Kidney epithelial cell (primary cell): ENCODE data around the gene ZNF423. TPM values are rescaled to one million over a fixed set of nuclear protein-coding genes. Genes with fewer than 3 reads are reported as not detected.

Source experiments
- DNase-seq: peaks from one replicate; pipeline ENCODE4 v3.0.0-alpha.2; 2010; ENCODE audit warnings: low read depth
- H3K27me3 ChIP-seq: 2 replicates; pipeline ENCODE4 v1.6.0; 2011; ENCODE audit warnings: low read length; ENCODE audit not compliant: control insufficient read depth, insufficient read depth
- H3K36me3 ChIP-seq: 2 replicates; pipeline ENCODE4 v1.5.1; 2011; ENCODE audit warnings: low read length; ENCODE audit not compliant: control insufficient read depth, insufficient read depth
- H3K4me3 ChIP-seq: 2 replicates; pipeline ENCODE4 v1.5.1; 2011; ENCODE audit warnings: low read depth, mild to moderate bottlenecking, control low read depth, low read length
- total RNA-seq: library from RNA; depleted of rRNA; stranded (reverse); fragments of >200 nt; gene quantifications from 2 replicates; pipeline ENCODE4 v1.2.3, GENCODE V29; 2015
- TF ChIP-seq, protein P1 (sequence below): IDR thresholded peaks from 2 replicates; pipeline ENCODE4 v1.5.1; 2011; ENCODE audit warnings: mild to moderate bottlenecking, moderate library complexity, low read length, control low read depth, inconsistent platforms; ENCODE audit not compliant: insufficient read depth, poor library complexity, severe bottlenecking

The ZNF423 gene
- total RNA-seq, 1 donor from 2014 or later: 3.6 TPM

- no peak for DNase-seq
- TF ChIP-seq, protein P1, sequence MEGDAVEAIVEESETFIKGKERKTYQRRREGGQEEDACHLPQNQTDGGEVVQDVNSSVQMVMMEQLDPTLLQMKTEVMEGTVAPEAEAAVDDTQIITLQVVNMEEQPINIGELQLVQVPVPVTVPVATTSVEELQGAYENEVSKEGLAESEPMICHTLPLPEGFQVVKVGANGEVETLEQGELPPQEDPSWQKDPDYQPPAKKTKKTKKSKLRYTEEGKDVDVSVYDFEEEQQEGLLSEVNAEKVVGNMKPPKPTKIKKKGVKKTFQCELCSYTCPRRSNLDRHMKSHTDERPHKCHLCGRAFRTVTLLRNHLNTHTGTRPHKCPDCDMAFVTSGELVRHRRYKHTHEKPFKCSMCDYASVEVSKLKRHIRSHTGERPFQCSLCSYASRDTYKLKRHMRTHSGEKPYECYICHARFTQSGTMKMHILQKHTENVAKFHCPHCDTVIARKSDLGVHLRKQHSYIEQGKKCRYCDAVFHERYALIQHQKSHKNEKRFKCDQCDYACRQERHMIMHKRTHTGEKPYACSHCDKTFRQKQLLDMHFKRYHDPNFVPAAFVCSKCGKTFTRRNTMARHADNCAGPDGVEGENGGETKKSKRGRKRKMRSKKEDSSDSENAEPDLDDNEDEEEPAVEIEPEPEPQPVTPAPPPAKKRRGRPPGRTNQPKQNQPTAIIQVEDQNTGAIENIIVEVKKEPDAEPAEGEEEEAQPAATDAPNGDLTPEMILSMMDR: no peak
- no peak overlapping the region for H3K4me3 ChIP-seq
- no peaks in the 10 kb centered on the region for H3K36me3 ChIP-seq
- H3K27me3 ChIP-seq: peaks cover 2% of the 10 kb centered on the region
These were observed 383.3 kb downstream of the ZNF423 start for GRCh38 chr16:49472598-49472997.

GRCh38 chr16:49471038-49471727, 384.7 kb downstream of the ZNF423 start:
- Histone ChIP-seq H3K27me3 (peaks cover 2% of the 10 kb centered on the region), H3K36me3 (no peaks in the 10 kb centered on the region), H3K4me3 (no peak overlapping the region)
- DNase-seq: no peak
- TF ChIP-seq, protein P1: no peak

DNA sequence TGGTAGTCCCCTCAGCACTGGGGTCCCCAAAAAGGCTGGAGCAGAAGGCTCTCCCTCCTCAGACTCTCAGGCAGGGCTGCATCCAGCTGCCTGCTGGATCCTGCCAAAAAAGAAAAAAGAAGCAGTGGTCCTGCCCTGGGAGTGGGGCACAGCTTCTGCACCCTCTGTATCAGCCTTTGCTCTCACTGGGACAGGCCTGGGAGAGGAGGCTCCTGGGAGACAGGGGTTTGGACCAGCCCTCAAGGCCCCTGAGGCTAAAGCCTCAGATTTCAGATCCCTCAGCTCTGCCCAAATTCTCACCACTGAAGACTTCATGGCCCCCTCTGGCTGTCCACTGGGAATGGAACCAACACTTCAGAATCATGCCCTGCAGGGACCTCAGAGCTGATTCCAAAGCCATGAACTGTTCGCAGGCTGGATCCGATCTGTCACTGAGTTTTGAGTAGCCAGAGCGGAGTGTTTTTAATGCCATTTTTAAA, 385.4 kb downstream of the ZNF423 start:
- Histone ChIP-seq H3K36me3 (no peaks in the 10 kb centered on the region), H3K4me3 (no peak overlapping the region), H3K27me3 (peaks cover 2% of the 10 kb centered on the region)
- DNase-seq: no peak
- TF ChIP-seq, protein P1: no peak

GRCh38 chr16:49469930-49470451, 385.9 kb downstream of the ZNF423 start:
- no peak for DNase-seq
- no peaks in the 10 kb centered on the region for H3K36me3 ChIP-seq
- no peak overlapping the region for H3K4me3 ChIP-seq
- peaks cover 5% of the 10 kb centered on the region for H3K27me3 ChIP-seq
- TF ChIP-seq, protein P1: no peak

DNA sequence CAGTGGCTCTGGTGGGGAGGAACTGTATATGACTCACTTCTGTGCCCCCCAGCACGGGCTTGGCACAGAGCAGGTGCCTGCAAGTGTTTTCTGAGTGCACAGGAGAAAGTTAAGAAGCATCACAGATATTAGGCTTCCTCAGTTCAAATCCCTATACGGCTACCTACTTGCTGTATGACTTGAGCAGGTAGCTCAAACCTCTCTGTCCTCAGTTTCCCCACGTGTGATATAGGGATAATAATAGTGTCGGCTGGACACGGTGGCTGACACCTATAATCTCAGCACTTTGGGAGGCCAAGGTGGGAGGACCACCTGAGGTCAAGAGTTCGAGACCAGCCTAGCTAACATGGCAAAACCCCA, 386.6 kb downstream of the ZNF423 start:
- Histone ChIP-seq H3K36me3 (no peaks in the 10 kb centered on the region), H3K4me3 (no peak overlapping the region), H3K27me3 (peaks cover 12% of the 10 kb centered on the region)
- TF ChIP-seq, protein P1: no peak
- DNase-seq: no peak
